NT2/D1 (cell line): ENCODE data around the gene HPS3.

Experiments
- SUZ12 ChIP-seq: IDR thresholded peaks from 2 replicates; pipeline ENCODE4 v1.6.1; 2011; ENCODE audit not compliant: insufficient read length, insufficient read depth; ENCODE audit errors: extremely low read depth
- YY1 ChIP-seq: IDR thresholded peaks from 2 replicates; pipeline ENCODE4 v1.6.1; 2011; ENCODE audit not compliant: insufficient read length, insufficient read depth

DNA sequence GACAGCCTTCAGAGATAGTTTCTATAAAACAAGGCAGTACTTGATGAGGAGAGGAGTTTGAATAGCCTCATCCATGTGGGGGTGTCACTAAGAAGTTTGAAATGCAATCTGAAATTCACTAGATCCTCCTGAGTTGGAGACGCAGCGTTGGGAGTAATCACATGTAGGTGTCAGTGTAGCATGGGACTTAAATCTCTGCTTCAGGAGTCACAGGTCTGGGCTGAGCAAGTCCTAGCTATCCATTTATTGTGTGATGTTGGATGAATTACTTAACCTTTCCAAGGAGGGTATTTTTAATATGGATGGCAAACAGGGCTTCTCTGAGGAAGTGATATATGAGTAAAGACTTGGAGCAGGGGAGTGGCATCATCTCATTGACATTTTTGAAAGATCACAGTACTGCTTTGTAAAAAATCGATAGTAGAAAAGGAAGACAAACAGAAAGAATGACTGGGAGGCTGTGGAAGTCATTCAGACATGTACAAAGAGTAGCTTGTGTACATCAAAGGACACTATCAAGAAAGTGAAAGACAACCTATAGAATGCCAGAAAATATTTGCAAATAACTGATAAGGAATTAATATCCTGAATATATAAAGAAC is 75.1 kb downstream of the HPS3 start:
- no peak for TF ChIP-seq YY1
- TF ChIP-seq SUZ12: no peak
